Inferior parietal cortex (tissue), 1 donor: ENCODE measurements around the gene OTOF.

Experiments used
- DNase-seq: peaks from one replicate; pipeline ENCODE4 v3.0.0-alpha.2; 2016; ENCODE audit errors: extremely low spot score

The OTOF gene

GRCh38 chr2:26407526-26407925 is 70.4 kb downstream of the OTOF start:
- DNase-seq: no peak
